ENCODE measurements around the gene PIM1. TPM values are rescaled to one million over a fixed set of nuclear protein-coding genes. Genes with fewer than 3 reads are reported as not detected.

Gene PIM1
- total RNA-seq, 1 donor from 2014 or later: 2.6 TPM

Other genes with a start within 250 kb of the PIM1 start
- gene PI16, start 215.4 kb upstream of the PIM1 start, total RNA-seq: not detected in 2 replicates
- gene MTCH1, start 184.0 kb upstream of the PIM1 start, total RNA-seq: 290 and 303 TPM in 2 replicates
- gene FGD2, start 164.5 kb upstream of the PIM1 start, total RNA-seq: not detected in 2 replicates
- 9.5 and 12.1 TPM in 2 replicates for gene TBC1D22B, start 87.6 kb downstream of the PIM1 start, total RNA-seq
- 12.1 and 12.4 TPM in 2 replicates for gene TMEM217, start 88.0 kb downstream of the PIM1 start, total RNA-seq
- gene RNF8, start 183.8 kb downstream of the PIM1 start, total RNA-seq: 30.8 and 48.1 TPM in 2 replicates

All from dermis blood vessel endothelial cell (primary cell).